Measurements from ENCODE around the gene NLRP3.

- TF ChIP-seq TEAD4 (IDR thresholded peaks at IDR 0.05): no peak
- TF ChIP-seq EP300 (IDR thresholded peaks at IDR 0.05; ENCODE audit: borderline replicate concordance): no peak
- no peak for TF ChIP-seq CREB1 (IDR thresholded peaks at IDR 0.05; ENCODE audit: low read depth)
- no peak for TF ChIP-seq YY1 (IDR thresholded peaks at IDR 0.05; ENCODE audit: low read depth)
- TF ChIP-seq ZBTB7A (IDR thresholded peaks at IDR 0.05; ENCODE audit: low read depth): no peak
- TF ChIP-seq FOXM1 (IDR thresholded peaks at IDR 0.05; ENCODE audit: borderline replicate concordance, low read depth): no peak
- no peak for TF ChIP-seq TAF1 (IDR thresholded peaks at IDR 0.05; ENCODE audit: low read depth)
- no peak for TF ChIP-seq EGR1 (IDR thresholded peaks at IDR 0.05)
- TF ChIP-seq, protein P1, sequence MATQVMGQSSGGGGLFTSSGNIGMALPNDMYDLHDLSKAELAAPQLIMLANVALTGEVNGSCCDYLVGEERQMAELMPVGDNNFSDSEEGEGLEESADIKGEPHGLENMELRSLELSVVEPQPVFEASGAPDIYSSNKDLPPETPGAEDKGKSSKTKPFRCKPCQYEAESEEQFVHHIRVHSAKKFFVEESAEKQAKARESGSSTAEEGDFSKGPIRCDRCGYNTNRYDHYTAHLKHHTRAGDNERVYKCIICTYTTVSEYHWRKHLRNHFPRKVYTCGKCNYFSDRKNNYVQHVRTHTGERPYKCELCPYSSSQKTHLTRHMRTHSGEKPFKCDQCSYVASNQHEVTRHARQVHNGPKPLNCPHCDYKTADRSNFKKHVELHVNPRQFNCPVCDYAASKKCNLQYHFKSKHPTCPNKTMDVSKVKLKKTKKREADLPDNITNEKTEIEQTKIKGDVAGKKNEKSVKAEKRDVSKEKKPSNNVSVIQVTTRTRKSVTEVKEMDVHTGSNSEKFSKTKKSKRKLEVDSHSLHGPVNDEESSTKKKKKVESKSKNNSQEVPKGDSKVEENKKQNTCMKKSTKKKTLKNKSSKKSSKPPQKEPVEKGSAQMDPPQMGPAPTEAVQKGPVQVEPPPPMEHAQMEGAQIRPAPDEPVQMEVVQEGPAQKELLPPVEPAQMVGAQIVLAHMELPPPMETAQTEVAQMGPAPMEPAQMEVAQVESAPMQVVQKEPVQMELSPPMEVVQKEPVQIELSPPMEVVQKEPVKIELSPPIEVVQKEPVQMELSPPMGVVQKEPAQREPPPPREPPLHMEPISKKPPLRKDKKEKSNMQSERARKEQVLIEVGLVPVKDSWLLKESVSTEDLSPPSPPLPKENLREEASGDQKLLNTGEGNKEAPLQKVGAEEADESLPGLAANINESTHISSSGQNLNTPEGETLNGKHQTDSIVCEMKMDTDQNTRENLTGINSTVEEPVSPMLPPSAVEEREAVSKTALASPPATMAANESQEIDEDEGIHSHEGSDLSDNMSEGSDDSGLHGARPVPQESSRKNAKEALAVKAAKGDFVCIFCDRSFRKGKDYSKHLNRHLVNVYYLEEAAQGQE (IDR thresholded peaks at IDR 0.05; ENCODE audit: low read depth): no peak
- TF ChIP-seq, protein P2, sequence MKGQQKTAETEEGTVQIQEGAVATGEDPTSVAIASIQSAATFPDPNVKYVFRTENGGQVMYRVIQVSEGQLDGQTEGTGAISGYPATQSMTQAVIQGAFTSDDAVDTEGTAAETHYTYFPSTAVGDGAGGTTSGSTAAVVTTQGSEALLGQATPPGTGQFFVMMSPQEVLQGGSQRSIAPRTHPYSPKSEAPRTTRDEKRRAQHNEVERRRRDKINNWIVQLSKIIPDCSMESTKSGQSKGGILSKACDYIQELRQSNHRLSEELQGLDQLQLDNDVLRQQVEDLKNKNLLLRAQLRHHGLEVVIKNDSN (IDR thresholded peaks at IDR 0.05): no peak
- TF ChIP-seq, protein P3, sequence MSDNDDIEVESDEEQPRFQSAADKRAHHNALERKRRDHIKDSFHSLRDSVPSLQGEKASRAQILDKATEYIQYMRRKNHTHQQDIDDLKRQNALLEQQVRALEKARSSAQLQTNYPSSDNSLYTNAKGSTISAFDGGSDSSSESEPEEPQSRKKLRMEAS (IDR thresholded peaks at IDR 0.05): no peak
- no peak for TF ChIP-seq RAD21 (IDR thresholded peaks at IDR 0.05; ENCODE audit: low read depth)
- TF ChIP-seq TCF12 (IDR thresholded peaks at IDR 0.05; ENCODE audit: low read depth): no peak
These were observed 28.6 kb downstream of the NLRP3 start for GRCh38 chr1:247444571-247444970.

Data from Ishikawa (cell line).